Measurements from ENCODE around the gene RPS6KL1.

The RPS6KL1 gene

DNA sequence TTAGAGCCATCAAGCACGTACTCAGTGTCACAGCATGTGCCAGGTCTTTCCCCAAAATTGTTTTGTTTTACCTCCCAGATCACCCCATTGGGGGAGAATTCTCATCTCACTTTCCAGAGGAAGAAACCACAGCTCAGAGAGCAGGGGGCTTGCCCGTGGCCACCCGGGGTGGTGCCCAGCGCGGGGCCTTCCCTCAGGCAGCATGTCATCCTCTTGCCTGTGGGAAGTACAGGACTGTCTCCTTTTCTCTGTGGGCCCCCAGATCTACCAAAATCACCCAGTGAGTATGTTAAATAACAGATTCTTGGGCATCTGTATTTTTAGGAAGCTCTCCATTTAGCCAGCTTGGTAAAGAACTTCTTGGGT, 5.9 kb downstream of the RPS6KL1 start:
- Histone ChIP-seq H3K9ac (ENCODE audit: low read length) (no peak overlapping the region), H3K36me3 (replicated peaks; ENCODE audit: insufficient read depth, low read length) (no peaks in the 10 kb centered on the region), H3K79me2 (ENCODE audit: low read length) (no peaks in the 10 kb centered on the region), H3K9me3 (replicated peaks; ENCODE audit: insufficient read depth, low read length) (no peaks in the 10 kb centered on the region), H3K4me3 (ENCODE audit: low read length) (no peak overlapping the region), H3K9me2 (replicated peaks; ENCODE audit: insufficient read depth, low read length) (no peaks in the 10 kb centered on the region), H3K4me1 (ENCODE audit: low read length) (no peaks in the 10 kb centered on the region), H2AFZ (ENCODE audit: low read length) (no peak overlapping the region), H3F3A (ENCODE audit: insufficient read depth, low read length) (no peaks in the 10 kb centered on the region), H4K20me1 (ENCODE audit: insufficient read depth, low read length) (no peaks in the 10 kb centered on the region), H3K4me2 (ENCODE audit: low read depth, low read length) (no peak overlapping the region), H3K27me3 (replicated peaks; ENCODE audit: insufficient read depth, low read length) (no peaks in the 10 kb centered on the region), H3K27ac (ENCODE audit: low read length) (no peak overlapping the region)
- no peak for DNase-seq
- TF ChIP-seq EZH2 (optimal IDR thresholded peaks at IDR 0.05; ENCODE audit: low read depth, low read length) = no peak
- TF ChIP-seq, protein P1, sequence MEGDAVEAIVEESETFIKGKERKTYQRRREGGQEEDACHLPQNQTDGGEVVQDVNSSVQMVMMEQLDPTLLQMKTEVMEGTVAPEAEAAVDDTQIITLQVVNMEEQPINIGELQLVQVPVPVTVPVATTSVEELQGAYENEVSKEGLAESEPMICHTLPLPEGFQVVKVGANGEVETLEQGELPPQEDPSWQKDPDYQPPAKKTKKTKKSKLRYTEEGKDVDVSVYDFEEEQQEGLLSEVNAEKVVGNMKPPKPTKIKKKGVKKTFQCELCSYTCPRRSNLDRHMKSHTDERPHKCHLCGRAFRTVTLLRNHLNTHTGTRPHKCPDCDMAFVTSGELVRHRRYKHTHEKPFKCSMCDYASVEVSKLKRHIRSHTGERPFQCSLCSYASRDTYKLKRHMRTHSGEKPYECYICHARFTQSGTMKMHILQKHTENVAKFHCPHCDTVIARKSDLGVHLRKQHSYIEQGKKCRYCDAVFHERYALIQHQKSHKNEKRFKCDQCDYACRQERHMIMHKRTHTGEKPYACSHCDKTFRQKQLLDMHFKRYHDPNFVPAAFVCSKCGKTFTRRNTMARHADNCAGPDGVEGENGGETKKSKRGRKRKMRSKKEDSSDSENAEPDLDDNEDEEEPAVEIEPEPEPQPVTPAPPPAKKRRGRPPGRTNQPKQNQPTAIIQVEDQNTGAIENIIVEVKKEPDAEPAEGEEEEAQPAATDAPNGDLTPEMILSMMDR (IDR thresholded peaks at IDR 0.05; ENCODE audit: low read length) = no peak
- TF ChIP-seq EZH2phosphoT487 (IDR thresholded peaks at IDR 0.05; ENCODE audit: low read length) = no peak

DNA sequence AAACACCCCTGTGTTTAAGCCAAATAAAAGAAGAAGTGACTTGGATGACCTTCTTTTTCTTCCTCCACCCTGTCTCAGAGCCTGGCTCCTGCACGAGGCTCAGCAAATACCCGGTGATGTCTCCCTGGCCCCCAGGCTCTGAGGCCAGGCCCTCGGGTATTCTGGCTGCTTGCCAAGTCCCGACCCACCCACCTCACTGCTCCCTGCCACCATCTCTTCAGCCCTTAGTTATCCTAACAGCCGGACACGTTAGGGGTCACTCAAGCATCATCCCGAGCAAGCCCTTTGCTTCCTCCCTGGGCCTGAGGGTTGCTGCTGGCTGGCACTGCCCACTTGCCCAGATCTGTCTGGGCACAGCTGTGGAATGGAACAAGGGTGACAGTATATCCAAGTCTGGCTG, 7.2 kb downstream of the RPS6KL1 start:
- Histone ChIP-seq H3F3A (ENCODE audit: insufficient read depth, low read length) (no peaks in the 10 kb centered on the region), H3K4me1 (ENCODE audit: low read length) (no peaks in the 10 kb centered on the region)
- TF ChIP-seq, protein P1 (IDR thresholded peaks at IDR 0.05; ENCODE audit: low read length) = no peak
- no peak for TF ChIP-seq EZH2phosphoT487 (IDR thresholded peaks at IDR 0.05; ENCODE audit: low read length)
- TF ChIP-seq EZH2 (optimal IDR thresholded peaks at IDR 0.05; ENCODE audit: low read depth, low read length) = no peak

DNA sequence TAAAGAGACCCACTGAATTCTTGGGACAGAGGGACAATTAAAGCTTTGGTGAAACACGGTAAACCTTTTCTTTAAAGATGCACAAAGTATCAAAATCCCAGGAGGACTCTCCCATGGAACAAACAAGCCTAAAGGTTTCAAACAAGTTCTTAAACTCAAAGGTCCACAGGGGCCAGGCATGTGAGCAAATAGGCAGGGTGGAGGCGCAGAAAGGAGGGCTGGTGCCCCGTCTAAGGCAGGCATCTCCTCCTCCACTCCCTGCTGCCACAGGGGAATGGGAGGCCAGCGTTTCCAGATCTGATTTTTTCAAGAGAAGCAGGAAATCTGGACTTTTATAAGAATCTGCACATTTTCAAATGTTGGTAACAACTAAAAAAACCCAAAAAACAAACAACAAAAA, 7.6 kb downstream of the RPS6KL1 start:
- Histone ChIP-seq H3K4me2 (ENCODE audit: low read depth, low read length) (no peak overlapping the region), H3K4me3 (ENCODE audit: low read length) (no peak overlapping the region), H3K4me1 (ENCODE audit: low read length) (no peaks in the 10 kb centered on the region), H3K9ac (ENCODE audit: low read length) (no peak overlapping the region), H4K20me1 (ENCODE audit: insufficient read depth, low read length) (no peaks in the 10 kb centered on the region), H3K27me3 (replicated peaks; ENCODE audit: insufficient read depth, low read length) (no peaks in the 10 kb centered on the region), H3K36me3 (replicated peaks; ENCODE audit: insufficient read depth, low read length) (no peaks in the 10 kb centered on the region), H3K79me2 (ENCODE audit: low read length) (no peaks in the 10 kb centered on the region), H3K9me2 (replicated peaks; ENCODE audit: insufficient read depth, low read length) (no peaks in the 10 kb centered on the region), H3K9me3 (replicated peaks; ENCODE audit: insufficient read depth, low read length) (no peaks in the 10 kb centered on the region), H2AFZ (ENCODE audit: low read length) (no peak overlapping the region), H3K27ac (ENCODE audit: low read length) (no peak overlapping the region), H3F3A (ENCODE audit: insufficient read depth, low read length) (no peaks in the 10 kb centered on the region)
- DNase-seq = no peak
- TF ChIP-seq EZH2 (optimal IDR thresholded peaks at IDR 0.05; ENCODE audit: low read depth, low read length) (no peak), EZH2phosphoT487 (IDR thresholded peaks at IDR 0.05; ENCODE audit: low read length) (no peak)
- TF ChIP-seq, protein P1 (IDR thresholded peaks at IDR 0.05; ENCODE audit: low read length) = no peak

More for the DNA sequence above, 7.2 kb downstream of the RPS6KL1 start:
- Histone ChIP-seq H3K4me3 (ENCODE audit: low read length) (no peak overlapping the region), H3K9ac (ENCODE audit: low read length) (no peak overlapping the region), H3K79me2 (ENCODE audit: low read length) (no peaks in the 10 kb centered on the region), H3K9me2 (replicated peaks; ENCODE audit: insufficient read depth, low read length) (no peaks in the 10 kb centered on the region), H3K27ac (ENCODE audit: low read length) (no peak overlapping the region), H3K9me3 (replicated peaks; ENCODE audit: insufficient read depth, low read length) (no peaks in the 10 kb centered on the region), H4K20me1 (ENCODE audit: insufficient read depth, low read length) (no peaks in the 10 kb centered on the region), H3K27me3 (replicated peaks; ENCODE audit: insufficient read depth, low read length) (no peaks in the 10 kb centered on the region), H3K36me3 (replicated peaks; ENCODE audit: insufficient read depth, low read length) (no peaks in the 10 kb centered on the region), H2AFZ (ENCODE audit: low read length) (no peak overlapping the region), H3K4me2 (ENCODE audit: low read depth, low read length) (no peak overlapping the region)
- DNase-seq = no peak
